DOHH2 (cell line): ENCODE results near the gene CHRDL2.

Experiments used
- H3F3A ChIP-seq: fragments of 200-600 bp; sonication (generic), shearing (Covaris generic); 2 replicates; pipeline ENCODE4 v1.6.0; 2016; ENCODE audit warnings: antibody characterized with exemption, mild to moderate bottlenecking; ENCODE audit not compliant: control insufficient read depth, insufficient read depth
- H3K27ac ChIP-seq: fragments of 200-600 bp; sonication (generic); 2 replicates; pipeline ENCODE4 v1.5.1; 2014; ENCODE audit warnings: low read depth, mild to moderate bottlenecking, low read length, moderate library complexity
- H3K27me3 ChIP-seq: fragments of 200-600 bp; sonication (generic); 2 replicates; pipeline ENCODE4 v1.6.1; 2014; ENCODE audit warnings: mild to moderate bottlenecking, low read length, mixed read lengths; ENCODE audit not compliant: control insufficient read depth
- H3K36me3 ChIP-seq: fragments of 200-600 bp; sonication (generic); 2 replicates; pipeline ENCODE4 v1.6.1; 2014; ENCODE audit warnings: mild to moderate bottlenecking, low read length, moderate library complexity, mixed read lengths; ENCODE audit not compliant: control insufficient read depth
- H3K4me1 ChIP-seq: fragments of 200-600 bp; sonication (generic); 2 replicates; pipeline ENCODE4 v1.6.1; 2014; ENCODE audit warnings: mild to moderate bottlenecking, low read length, mixed read lengths; ENCODE audit not compliant: control insufficient read depth
- H3K4me2 ChIP-seq: fragments of 200-600 bp; sonication (generic); 2 replicates; pipeline ENCODE4 v1.6.0; 2014; ENCODE audit warnings: mild to moderate bottlenecking, low read length, moderate library complexity
- H3K4me3 ChIP-seq: fragments of 200-600 bp; sonication (generic); 2 replicates; pipeline ENCODE4 v1.5.1; 2014; ENCODE audit warnings: mild to moderate bottlenecking, low read length, mixed read lengths
- H3K79me2 ChIP-seq: fragments of 200-600 bp; sonication (generic); 2 replicates; pipeline ENCODE4 v1.6.1; 2014; ENCODE audit warnings: mild to moderate bottlenecking, low read length, mixed read lengths; ENCODE audit not compliant: control insufficient read depth
- H3K9me2 ChIP-seq: fragments of 200-600 bp; sonication (generic); replicated peaks from 2 replicates; pipeline ENCODE4 v1.6.1; 2014; ENCODE audit warnings: mild to moderate bottlenecking, low read length, mixed read lengths; ENCODE audit not compliant: control insufficient read depth
- H3K9me3 ChIP-seq: fragments of 200-600 bp; sonication (generic); 2 replicates; pipeline ENCODE4 v1.6.1; 2014; ENCODE audit warnings: antibody characterized with exemption, low read length, mixed read lengths; ENCODE audit not compliant: control insufficient read depth, insufficient read depth
- H4K20me1 ChIP-seq: fragments of 200-600 bp; sonication (generic); 2 replicates; pipeline ENCODE4 v1.6.0; 2014; ENCODE audit warnings: low read depth, mild to moderate bottlenecking, antibody characterized with exemption, low read length, moderate library complexity; ENCODE audit not compliant: control insufficient read depth, insufficient read depth
- EZH2phosphoT487 ChIP-seq: fragments of 200-600 bp; sonication (generic); IDR thresholded peaks from 2 replicates; pipeline ENCODE4 v1.6.1; 2017; ENCODE audit warnings: borderline replicate concordance, mild to moderate bottlenecking, antibody characterized with exemption, low read length, moderate library complexity, mixed read lengths
- TF ChIP-seq, protein P1 (sequence below): fragments of 200-600 bp; sonication (generic); IDR thresholded peaks from one replicate; pipeline ENCODE4 v1.5.1; 2014; ENCODE audit warnings: antibody characterized with exemption, mild to moderate bottlenecking, low read depth, low read length; ENCODE audit not compliant: poor library complexity, severe bottlenecking

Gene CHRDL2

GRCh38 chr11:74734559-74734925 lies 3.3 kb upstream of the CHRDL2 start:
- Histone ChIP-seq H3K4me3 (no peak overlapping the region), H3K79me2 (no peaks in the 10 kb centered on the region), H3K27ac (no peak overlapping the region), H3F3A (no peaks in the 10 kb centered on the region), H3K9me2 (no peaks in the 10 kb centered on the region), H3K9me3 (no peaks in the 10 kb centered on the region), H3K27me3 (peaks cover 25% of the 10 kb centered on the region), H4K20me1 (no peaks in the 10 kb centered on the region), H3K36me3 (no peaks in the 10 kb centered on the region), H3K4me2 (no peak overlapping the region), H3K4me1 (no peaks in the 10 kb centered on the region)
- TF ChIP-seq, protein P1, sequence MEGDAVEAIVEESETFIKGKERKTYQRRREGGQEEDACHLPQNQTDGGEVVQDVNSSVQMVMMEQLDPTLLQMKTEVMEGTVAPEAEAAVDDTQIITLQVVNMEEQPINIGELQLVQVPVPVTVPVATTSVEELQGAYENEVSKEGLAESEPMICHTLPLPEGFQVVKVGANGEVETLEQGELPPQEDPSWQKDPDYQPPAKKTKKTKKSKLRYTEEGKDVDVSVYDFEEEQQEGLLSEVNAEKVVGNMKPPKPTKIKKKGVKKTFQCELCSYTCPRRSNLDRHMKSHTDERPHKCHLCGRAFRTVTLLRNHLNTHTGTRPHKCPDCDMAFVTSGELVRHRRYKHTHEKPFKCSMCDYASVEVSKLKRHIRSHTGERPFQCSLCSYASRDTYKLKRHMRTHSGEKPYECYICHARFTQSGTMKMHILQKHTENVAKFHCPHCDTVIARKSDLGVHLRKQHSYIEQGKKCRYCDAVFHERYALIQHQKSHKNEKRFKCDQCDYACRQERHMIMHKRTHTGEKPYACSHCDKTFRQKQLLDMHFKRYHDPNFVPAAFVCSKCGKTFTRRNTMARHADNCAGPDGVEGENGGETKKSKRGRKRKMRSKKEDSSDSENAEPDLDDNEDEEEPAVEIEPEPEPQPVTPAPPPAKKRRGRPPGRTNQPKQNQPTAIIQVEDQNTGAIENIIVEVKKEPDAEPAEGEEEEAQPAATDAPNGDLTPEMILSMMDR = no peak
- TF ChIP-seq EZH2phosphoT487 = no peak

DNA sequence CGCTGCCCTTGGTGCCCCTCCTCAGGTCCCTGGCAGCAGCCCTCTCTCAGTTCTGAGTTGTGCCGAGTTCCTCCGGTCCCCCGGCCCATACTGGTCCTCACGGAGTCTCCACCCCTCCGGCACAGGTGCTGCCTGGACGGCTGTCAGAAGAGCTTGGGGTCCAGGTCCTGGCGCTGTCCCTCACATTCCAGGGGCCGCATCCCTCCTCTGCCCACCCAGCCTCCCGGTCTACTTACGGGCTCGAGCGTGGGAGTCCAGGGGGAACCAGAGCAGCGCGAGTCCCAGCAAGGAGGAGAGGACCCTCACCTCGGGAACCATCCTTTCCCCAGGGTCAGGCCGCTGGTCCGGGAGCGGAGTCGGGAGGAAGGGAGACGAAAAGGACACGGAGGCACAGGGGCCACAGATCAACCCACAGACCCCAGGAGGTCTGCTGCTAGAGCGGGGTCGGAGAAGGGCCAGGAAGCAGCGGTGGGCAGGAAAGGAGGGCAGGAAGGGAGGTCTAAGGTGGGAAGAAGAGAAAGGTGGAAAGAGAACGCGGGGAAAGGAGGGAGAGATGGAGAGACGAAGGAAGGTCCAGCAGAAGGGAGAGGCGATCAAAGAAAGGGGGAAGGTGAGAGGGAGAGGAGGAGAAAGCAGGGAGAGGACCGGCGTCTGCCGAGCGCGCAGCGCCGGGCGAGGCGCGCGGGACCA lies 510 bp downstream of the CHRDL2 start:
- no peaks in the 10 kb centered on the region for H3K4me1 ChIP-seq
- H3K4me3 ChIP-seq = no peak overlapping the region
- H3K36me3 ChIP-seq = no peaks in the 10 kb centered on the region
- TF ChIP-seq EZH2phosphoT487 = no peak
- TF ChIP-seq, protein P1 = no peak
- H3K4me2 ChIP-seq = no peak overlapping the region
- H3K27ac ChIP-seq = no peak overlapping the region
- H3K9me2 ChIP-seq = no peaks in the 10 kb centered on the region
- no peaks in the 10 kb centered on the region for H3F3A ChIP-seq
- peaks cover 29% of the 10 kb centered on the region for H3K27me3 ChIP-seq
- H3K9me3 ChIP-seq = no peaks in the 10 kb centered on the region
- no peaks in the 10 kb centered on the region for H4K20me1 ChIP-seq
- H3K79me2 ChIP-seq = no peaks in the 10 kb centered on the region

GRCh38 chr11:74729397-74729796 lies 1.8 kb downstream of the CHRDL2 start:
- H3K27ac ChIP-seq = no peak overlapping the region
- H3K9me2 ChIP-seq = no peaks in the 10 kb centered on the region
- no peaks in the 10 kb centered on the region for H3F3A ChIP-seq
- peaks cover 32% of the 10 kb centered on the region for H3K27me3 ChIP-seq
- H3K4me2 ChIP-seq = no peak overlapping the region
- H4K20me1 ChIP-seq = no peaks in the 10 kb centered on the region
- TF ChIP-seq, protein P1 = no peak
- TF ChIP-seq EZH2phosphoT487 = no peak
- H3K36me3 ChIP-seq = no peaks in the 10 kb centered on the region
- H3K9me3 ChIP-seq = no peaks in the 10 kb centered on the region
- H3K4me1 ChIP-seq = no peaks in the 10 kb centered on the region
- no peak overlapping the region for H3K4me3 ChIP-seq
- no peaks in the 10 kb centered on the region for H3K79me2 ChIP-seq
